BLaER1 (cell line): Measurements from ENCODE around the gene TLK1.

Experiments
- H3K27ac ChIP-seq: shearing (Covaris generic); formaldehyde crosslinking; 2 replicates; pipeline ENCODE4 v1.8.1; 2022
- H3K27me3 ChIP-seq: shearing (Covaris generic); formaldehyde crosslinking; 2 replicates; pipeline ENCODE4 v1.8.1; 2022
- H3K36me3 ChIP-seq: shearing (Covaris generic); formaldehyde crosslinking; 2 replicates; pipeline ENCODE4 v1.8.1; 2022
- H3K4me1 ChIP-seq: shearing (Covaris generic); formaldehyde crosslinking; 2 replicates; pipeline ENCODE4 v1.8.1; 2022
- H3K4me2 ChIP-seq: shearing (Covaris generic); formaldehyde crosslinking; 2 replicates; pipeline ENCODE4 v1.8.1; 2022
- H3K4me3 ChIP-seq: shearing (Covaris generic); formaldehyde crosslinking; 2 replicates; pipeline ENCODE4 v1.8.1; 2022
- H3K9ac ChIP-seq: shearing (Covaris generic); formaldehyde crosslinking; 2 replicates; pipeline ENCODE4 v1.8.1; 2022
- H3K9me3 ChIP-seq: shearing (Covaris generic); formaldehyde crosslinking; 2 replicates; pipeline ENCODE4 v1.8.1; 2022
- H4K20me1 ChIP-seq: shearing (Covaris generic); formaldehyde crosslinking; 2 replicates; pipeline ENCODE4 v1.8.1; 2022
- Cebpa-rat ChIP-seq: shearing (Covaris generic); IDR thresholded peaks from 2 replicates; pipeline ENCODE4 v1.8.1; 2022

TLK1 gene

GRCh38 chr2:171016125-171016524 is 144.6 kb downstream of the TLK1 start:
- Histone ChIP-seq H3K27ac (no peak overlapping the region), H3K4me3 (no peak overlapping the region), H3K36me3 (peaks cover 66% of the 10 kb centered on the region), H3K9ac (no peak overlapping the region), H4K20me1 (0 out of 2 replicates have a peak, but pooled peaks cover 7% of the 10 kb centered on the region), H3K4me1 (no peaks in the 10 kb centered on the region), H3K27me3 (no peaks in the 10 kb centered on the region), H3K9me3 (no peaks in the 10 kb centered on the region), H3K4me2 (no peak overlapping the region)
- no peak for TF ChIP-seq Cebpa-rat

- Histone ChIP-seq H3K4me3 (no peak overlapping the region), H3K9ac (no peak overlapping the region), H3K4me2 (no peak overlapping the region), H3K36me3 (peaks cover 71% of the 10 kb centered on the region), H3K4me1 (no peaks in the 10 kb centered on the region), H3K9me3 (no peaks in the 10 kb centered on the region), H3K27ac (no peak overlapping the region), H3K27me3 (no peaks in the 10 kb centered on the region), H4K20me1 (0 out of 2 replicates have a peak, but pooled peaks cover 7% of the 10 kb centered on the region)
- TF ChIP-seq Cebpa-rat: no peak
Measured at GRCh38 chr2:171013851-171014250, 146.8 kb downstream of the TLK1 start.

GRCh38 chr2:171009386-171009785 is 151.3 kb downstream of the TLK1 start:
- Histone ChIP-seq H3K27ac (no peak overlapping the region), H3K9ac (no peak overlapping the region), H3K4me3 (no peak overlapping the region), H3K36me3 (peaks cover 77% of the 10 kb centered on the region), H4K20me1 (no peaks in the 10 kb centered on the region), H3K4me2 (no peak overlapping the region), H3K4me1 (no peaks in the 10 kb centered on the region), H3K9me3 (no peaks in the 10 kb centered on the region), H3K27me3 (no peaks in the 10 kb centered on the region)
- no peak for TF ChIP-seq Cebpa-rat

- Histone ChIP-seq H3K36me3 (peaks cover 77% of the 10 kb centered on the region), H3K9me3 (no peaks in the 10 kb centered on the region), H4K20me1 (no peaks in the 10 kb centered on the region), H3K4me1 (no peaks in the 10 kb centered on the region), H3K9ac (no peak overlapping the region), H3K27me3 (no peaks in the 10 kb centered on the region), H3K4me3 (no peak overlapping the region), H3K27ac (no peak overlapping the region), H3K4me2 (no peak overlapping the region)
- no peak for TF ChIP-seq Cebpa-rat
Measured at GRCh38 chr2:171008550-171009205, 152.0 kb downstream of the TLK1 start.

GRCh38 chr2:171004833-171005232 is 155.9 kb downstream of the TLK1 start:
- Histone ChIP-seq H3K4me3 (no peak overlapping the region), H3K9ac (no peak overlapping the region), H3K27me3 (no peaks in the 10 kb centered on the region), H4K20me1 (no peaks in the 10 kb centered on the region), H3K36me3 (peaks cover 81% of the 10 kb centered on the region), H3K9me3 (no peaks in the 10 kb centered on the region), H3K27ac (no peak overlapping the region), H3K4me1 (no peaks in the 10 kb centered on the region), H3K4me2 (no peak overlapping the region)
- no peak for TF ChIP-seq Cebpa-rat

- Histone ChIP-seq H3K36me3 (peaks cover 81% of the 10 kb centered on the region), H3K4me1 (no peaks in the 10 kb centered on the region), H3K4me2 (no peak overlapping the region), H3K27ac (no peak overlapping the region), H3K9ac (no peak overlapping the region), H3K4me3 (no peak overlapping the region), H3K9me3 (no peaks in the 10 kb centered on the region), H4K20me1 (no peaks in the 10 kb centered on the region), H3K27me3 (no peaks in the 10 kb centered on the region)
- TF ChIP-seq Cebpa-rat: no peak
Measured at GRCh38 chr2:171004363-171004762, 156.3 kb downstream of the TLK1 start.

- no peaks in the 10 kb centered on the region for H3K9me3 ChIP-seq
- peaks cover 94% of the 10 kb centered on the region for H3K36me3 ChIP-seq
- no peak overlapping the region for H3K4me3 ChIP-seq
- TF ChIP-seq Cebpa-rat: no peak
- H3K27me3 ChIP-seq: no peaks in the 10 kb centered on the region
- H3K27ac ChIP-seq: no peak overlapping the region
- H4K20me1 ChIP-seq: no peaks in the 10 kb centered on the region
- H3K4me1 ChIP-seq: no peaks in the 10 kb centered on the region
- no peak overlapping the region for H3K9ac ChIP-seq
- H3K4me2 ChIP-seq: no peak overlapping the region
Measured at GRCh38 chr2:170999654-171000053, 161.0 kb downstream of the TLK1 start.

- H3K4me1 ChIP-seq: no peaks in the 10 kb centered on the region
- peaks cover 94% of the 10 kb centered on the region for H3K36me3 ChIP-seq
- no peak overlapping the region for H3K27ac ChIP-seq
- no peaks in the 10 kb centered on the region for H3K27me3 ChIP-seq
- H3K4me2 ChIP-seq: no peak overlapping the region
- TF ChIP-seq Cebpa-rat: no peak
- H4K20me1 ChIP-seq: no peaks in the 10 kb centered on the region
- H3K9ac ChIP-seq: no peak overlapping the region
- H3K4me3 ChIP-seq: no peak overlapping the region
- H3K9me3 ChIP-seq: no peaks in the 10 kb centered on the region
Measured at GRCh38 chr2:170997893-170998597, 162.6 kb downstream of the TLK1 start.

GRCh38 chr2:170996316-170996715 is 164.4 kb downstream of the TLK1 start:
- Histone ChIP-seq H3K36me3 (peaks cover 93% of the 10 kb centered on the region), H3K27ac (no peak overlapping the region)
- TF ChIP-seq Cebpa-rat: no peak

GRCh38 chr2:170991398-170992182 is 169.1 kb downstream of the TLK1 start:
- H3K4me2 ChIP-seq: no peak overlapping the region
- TF ChIP-seq Cebpa-rat: no peak
- no peak overlapping the region for H3K9ac ChIP-seq
- H4K20me1 ChIP-seq: no peaks in the 10 kb centered on the region
- no peaks in the 10 kb centered on the region for H3K27me3 ChIP-seq
- peaks cover 80% of the 10 kb centered on the region for H3K36me3 ChIP-seq
- no peaks in the 10 kb centered on the region for H3K9me3 ChIP-seq
- no peaks in the 10 kb centered on the region for H3K4me1 ChIP-seq
- no peak overlapping the region for H3K4me3 ChIP-seq
- no peak overlapping the region for H3K27ac ChIP-seq

More at GRCh38 chr2:170996316-170996715, 164.4 kb downstream of the TLK1 start:
- H3K4me3 ChIP-seq: no peak overlapping the region
- no peaks in the 10 kb centered on the region for H3K9me3 ChIP-seq
- H3K27me3 ChIP-seq: no peaks in the 10 kb centered on the region
- H3K9ac ChIP-seq: no peak overlapping the region
- no peaks in the 10 kb centered on the region for H4K20me1 ChIP-seq
- H3K4me2 ChIP-seq: no peak overlapping the region
- no peaks in the 10 kb centered on the region for H3K4me1 ChIP-seq
